WTC11 (cell line): Measurements from ENCODE around the gene FHOD1.

Experiments
- CTCF ChIP-seq: fragments of 200-600 bp; IDR thresholded peaks from 2 replicates; pipeline ENCODE4 v1.8.0; 2022; ENCODE audit warnings: antibody characterized with exemption
- JUN ChIP-seq: sonication (generic); formaldehyde crosslinking; IDR thresholded peaks from 2 replicates; pipeline ENCODE4 v1.8.0; 2023; ENCODE audit warnings: mild to moderate bottlenecking, missing genetic modification reagents
- NR2C2 ChIP-seq: sonication (generic); formaldehyde crosslinking; IDR thresholded peaks from 2 replicates; pipeline ENCODE4 v1.8.0; 2022; ENCODE audit warnings: mild to moderate bottlenecking, missing genetic modification reagents
- PRDM15 ChIP-seq: sonication (generic); formaldehyde crosslinking; IDR thresholded peaks from 2 replicates; pipeline ENCODE4 v1.8.0; 2022; ENCODE audit warnings: missing genetic modification reagents
- SP1 ChIP-seq: sonication (generic); formaldehyde crosslinking; conservative IDR thresholded peaks from 2 replicates; pipeline ENCODE4 v1.8.1; 2022; ENCODE audit warnings: missing genetic modification reagents
- TCF7 ChIP-seq: sonication (generic); formaldehyde crosslinking; IDR thresholded peaks from 2 replicates; pipeline ENCODE4 v1.8.0; 2022; ENCODE audit warnings: mild to moderate bottlenecking, low read depth, missing genetic modification reagents, moderate library complexity
- TP53 ChIP-seq: sonication (generic); formaldehyde crosslinking; IDR thresholded peaks from 2 replicates; pipeline ENCODE4 v1.8.1; 2023; ENCODE audit warnings: mild to moderate bottlenecking, missing genetic modification reagents

- no peak for TF ChIP-seq CTCF
- no peak for TF ChIP-seq NR2C2 (CRISPR knock-in tag)
- no peak for TF ChIP-seq TP53 (CRISPR knock-in tag)
- no peak for TF ChIP-seq JUN (CRISPR knock-in tag)
- TF ChIP-seq TCF7 (CRISPR knock-in tag): no peak
- no peak for TF ChIP-seq PRDM15 (CRISPR knock-in tag)
- no peak for TF ChIP-seq SP1 (CRISPR knock-in tag)
Observed at GRCh38 chr16:67215706-67216105, 31.6 kb downstream of the FHOD1 start.
